Measurements from ENCODE around the gene GOLGA1.
"Not testable (repeated sequence)": the region's sequence is repeated elsewhere in the genome, so short reads cannot be mapped to it uniquely, and the experiment has no call there.

Gene GOLGA1

GRCh38 chr9:124841075-124841821 is 99.6 kb downstream of the GOLGA1 start:
- no peaks in the 10 kb centered on the region for H3K36me3 Mint-ChIP-seq (ENCODE audit: low read depth)
- no peaks in the 10 kb centered on the region for H3K9me3 Mint-ChIP-seq
- H3K4me3 Mint-ChIP-seq, result no peak overlapping the region
- peaks cover 33% of the 10 kb centered on the region for H3K4me1 Mint-ChIP-seq
- no peak for TF ChIP-seq CTCF (IDR thresholded peaks at IDR 0.05)
- H3K27me3 Mint-ChIP-seq (ENCODE audit: low read depth, poor library complexity), result peaks cover 5% of the 10 kb centered on the region
- no peak overlapping the region for H3K27ac Mint-ChIP-seq
- DNase-seq, result no peak

- DNase-seq, result no peak
- Mint-ChIP-seq H3K36me3 (ENCODE audit: low read depth) (no peaks in the 10 kb centered on the region), H3K4me3 (no peak overlapping the region), H3K27ac (no peak overlapping the region), H3K27me3 (ENCODE audit: low read depth, poor library complexity) (peaks cover 5% of the 10 kb centered on the region), H3K4me1 (peaks cover 27% of the 10 kb centered on the region), H3K9me3 (no peaks in the 10 kb centered on the region)
- no peak for TF ChIP-seq CTCF (IDR thresholded peaks at IDR 0.05)
Measured at GRCh38 chr9:124840300-124840833, 100.5 kb downstream of the GOLGA1 start.

- H3K36me3 Mint-ChIP-seq (ENCODE audit: low read depth), result no peaks in the 10 kb centered on the region
- peaks cover 25% of the 10 kb centered on the region for H3K4me1 Mint-ChIP-seq
- peak; percentile 57 for TF ChIP-seq CTCF (IDR thresholded peaks at IDR 0.05)
- peaks cover 5% of the 10 kb centered on the region for H3K27me3 Mint-ChIP-seq (ENCODE audit: low read depth, poor library complexity)
- H3K9me3 Mint-ChIP-seq, result no peaks in the 10 kb centered on the region
- H3K4me3 Mint-ChIP-seq, result no peak overlapping the region
- peak overlapping the region; percentile 90 for H3K27ac Mint-ChIP-seq
- DNase-seq, result peak; percentile 40
Measured at GRCh38 chr9:124839612-124840299, 101.1 kb downstream of the GOLGA1 start.

GRCh38 chr9:124838567-124839275 is 102.2 kb downstream of the GOLGA1 start:
- H3K27ac Mint-ChIP-seq; H3K36me3 Mint-ChIP-seq (ENCODE audit: low read depth); H3K27me3 Mint-ChIP-seq (ENCODE audit: low read depth, poor library complexity); DNase-seq; H3K9me3 Mint-ChIP-seq; H3K4me3 Mint-ChIP-seq: not testable (repeated sequence)
- peaks cover 18% of the 10 kb centered on the region for H3K4me1 Mint-ChIP-seq

- not testable (repeated sequence) for H3K27ac Mint-ChIP-seq; H3K36me3 Mint-ChIP-seq (ENCODE audit: low read depth); H3K27me3 Mint-ChIP-seq (ENCODE audit: low read depth, poor library complexity); H3K9me3 Mint-ChIP-seq; H3K4me3 Mint-ChIP-seq; DNase-seq
- H3K4me1 Mint-ChIP-seq, result peaks cover 13% of the 10 kb centered on the region
Measured at GRCh38 chr9:124838132-124838531, 102.8 kb downstream of the GOLGA1 start.

- no peak for TF ChIP-seq CTCF (IDR thresholded peaks at IDR 0.05)
- H3K4me3 Mint-ChIP-seq, result no peak overlapping the region
- no peak for DNase-seq
- H3K9me3 Mint-ChIP-seq, result no peaks in the 10 kb centered on the region
- no peaks in the 10 kb centered on the region for H3K27me3 Mint-ChIP-seq (ENCODE audit: low read depth, poor library complexity)
- no peak overlapping the region for H3K27ac Mint-ChIP-seq
- H3K4me1 Mint-ChIP-seq, result peaks cover 4% of the 10 kb centered on the region
- H3K36me3 Mint-ChIP-seq (ENCODE audit: low read depth), result no peaks in the 10 kb centered on the region
Measured at GRCh38 chr9:124835026-124835557, 105.8 kb downstream of the GOLGA1 start.
